ENCODE measurements around the gene P2RX2.

The P2RX2 gene

DNA sequence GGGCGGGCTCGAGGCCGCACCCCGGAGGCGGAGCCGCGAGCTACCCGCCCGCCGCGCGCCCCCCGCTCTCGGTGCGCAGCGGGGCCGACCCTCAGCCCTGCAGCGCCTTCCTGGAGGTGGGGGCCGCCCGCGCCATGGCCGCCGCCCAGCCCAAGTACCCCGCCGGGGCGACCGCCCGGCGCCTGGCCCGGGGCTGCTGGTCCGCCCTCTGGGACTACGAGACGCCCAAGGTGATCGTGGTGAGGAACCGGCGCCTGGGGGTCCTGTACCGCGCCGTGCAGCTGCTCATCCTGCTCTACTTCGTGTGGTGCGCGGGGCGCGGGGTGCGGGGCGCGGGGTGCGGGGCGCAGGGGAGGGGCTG, at the start of gene P2RX2:
Gene P2RX2, plus strand, starts transcription at position 94 of the 361 bp plus-strand sequence. Its CDS starts 41 bp downstream, at position 135.
- no peak within 1 kb of the TSS for H3K4me3 ChIP-seq (ENCODE audit: low read depth, low read length)
- TF ChIP-seq, protein P1, sequence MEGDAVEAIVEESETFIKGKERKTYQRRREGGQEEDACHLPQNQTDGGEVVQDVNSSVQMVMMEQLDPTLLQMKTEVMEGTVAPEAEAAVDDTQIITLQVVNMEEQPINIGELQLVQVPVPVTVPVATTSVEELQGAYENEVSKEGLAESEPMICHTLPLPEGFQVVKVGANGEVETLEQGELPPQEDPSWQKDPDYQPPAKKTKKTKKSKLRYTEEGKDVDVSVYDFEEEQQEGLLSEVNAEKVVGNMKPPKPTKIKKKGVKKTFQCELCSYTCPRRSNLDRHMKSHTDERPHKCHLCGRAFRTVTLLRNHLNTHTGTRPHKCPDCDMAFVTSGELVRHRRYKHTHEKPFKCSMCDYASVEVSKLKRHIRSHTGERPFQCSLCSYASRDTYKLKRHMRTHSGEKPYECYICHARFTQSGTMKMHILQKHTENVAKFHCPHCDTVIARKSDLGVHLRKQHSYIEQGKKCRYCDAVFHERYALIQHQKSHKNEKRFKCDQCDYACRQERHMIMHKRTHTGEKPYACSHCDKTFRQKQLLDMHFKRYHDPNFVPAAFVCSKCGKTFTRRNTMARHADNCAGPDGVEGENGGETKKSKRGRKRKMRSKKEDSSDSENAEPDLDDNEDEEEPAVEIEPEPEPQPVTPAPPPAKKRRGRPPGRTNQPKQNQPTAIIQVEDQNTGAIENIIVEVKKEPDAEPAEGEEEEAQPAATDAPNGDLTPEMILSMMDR (IDR thresholded peaks at IDR 0.05; ENCODE audit: borderline replicate concordance, insufficient read depth, low read depth, low read length), result no peak

DNA sequence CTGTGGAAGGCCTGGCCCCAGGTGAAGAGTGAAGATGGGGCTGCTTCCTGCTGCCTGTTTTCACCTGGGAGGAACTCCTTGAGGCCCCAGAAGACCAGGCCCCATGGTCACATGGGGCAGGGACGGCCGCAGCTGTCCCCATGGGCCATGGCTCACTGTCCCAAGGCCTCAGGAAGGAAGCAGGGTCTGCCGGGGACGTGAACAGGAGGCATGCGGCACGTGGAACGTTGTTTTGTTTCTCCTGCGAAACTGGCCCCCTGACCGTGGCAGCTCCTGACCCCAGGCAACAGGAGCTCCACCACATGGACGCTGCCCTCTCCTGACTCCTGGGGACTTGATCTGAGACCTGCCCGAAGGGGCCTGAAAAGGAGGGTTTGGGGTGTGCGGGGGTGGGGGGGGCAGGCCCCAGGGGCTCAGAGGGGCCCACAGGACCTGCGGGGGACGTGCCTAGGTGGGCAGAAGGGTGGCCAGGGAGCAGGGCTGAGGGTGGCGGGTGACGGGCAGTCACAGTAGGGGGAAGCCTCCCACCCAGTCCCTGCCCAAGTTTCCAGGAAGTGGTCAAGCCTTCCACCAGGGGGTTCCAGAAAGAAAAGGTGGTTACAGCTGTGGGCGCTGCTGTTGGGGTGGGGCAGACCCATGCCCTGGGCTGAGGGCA, 49.6 kb upstream of the P2RX2 start:
- no peak overlapping the region for H3K4me3 ChIP-seq (ENCODE audit: low read depth, low read length)
- TF ChIP-seq, protein P1 (IDR thresholded peaks at IDR 0.05; ENCODE audit: borderline replicate concordance, insufficient read depth, low read depth, low read length), result no peak

DNA sequence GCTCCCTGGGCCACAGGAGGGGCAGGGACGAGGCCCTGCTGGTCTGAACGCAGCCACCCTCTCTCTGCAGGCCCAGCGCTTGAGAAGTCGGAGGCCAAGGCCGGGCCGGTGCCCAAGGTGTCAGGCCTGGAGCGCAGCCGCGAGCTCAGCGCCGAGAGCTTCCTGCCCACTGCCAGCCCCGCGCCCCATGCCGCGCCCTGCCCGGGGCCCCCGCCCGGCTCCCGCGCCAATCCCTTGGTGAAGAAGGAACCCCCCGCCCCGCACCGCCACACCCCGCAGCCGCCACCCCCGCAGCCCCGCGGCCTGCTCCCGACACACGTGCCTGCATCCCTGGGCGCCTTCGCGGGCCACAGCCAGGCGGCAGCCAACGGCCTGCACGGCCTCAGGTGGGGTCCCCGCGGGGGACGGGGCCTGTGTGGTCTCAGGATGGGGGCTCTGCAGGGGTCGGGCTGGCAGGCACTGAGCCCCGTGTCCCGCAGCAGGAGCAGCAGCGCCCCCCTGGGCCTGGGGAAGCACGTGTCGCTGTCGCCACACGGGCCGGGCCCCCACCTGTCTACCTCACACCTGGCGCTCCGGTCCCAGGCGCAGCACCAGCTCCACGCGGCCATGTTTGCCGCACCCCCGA, 48.6 kb upstream of the P2RX2 start:
- TF ChIP-seq, protein P1 (IDR thresholded peaks at IDR 0.05; ENCODE audit: borderline replicate concordance, insufficient read depth, low read depth, low read length), result no peak

DNA sequence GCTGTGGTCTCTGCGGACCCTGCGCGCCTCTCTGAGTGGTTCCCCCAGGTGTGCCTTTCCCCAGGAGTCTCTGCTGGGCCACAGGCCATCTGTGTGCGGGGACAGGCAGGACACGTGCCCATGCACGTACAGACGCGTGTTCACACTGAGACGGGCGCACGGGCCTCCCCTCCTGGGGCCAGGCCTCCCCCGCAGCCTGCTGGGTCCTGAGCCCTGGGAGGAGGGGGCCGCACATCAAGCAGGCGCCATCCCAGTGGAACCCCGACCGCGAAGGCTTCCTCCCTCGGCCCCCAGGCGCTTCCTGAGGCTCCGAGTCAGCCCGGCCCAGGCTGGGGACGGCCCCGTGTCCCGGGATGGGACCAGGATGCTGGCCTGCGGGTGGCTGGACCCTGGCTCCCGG, 47.9 kb upstream of the P2RX2 start:
- TF ChIP-seq, protein P1 (IDR thresholded peaks at IDR 0.05; ENCODE audit: borderline replicate concordance, insufficient read depth, low read depth, low read length), result no peak
- H3K4me3 ChIP-seq (ENCODE audit: low read depth, low read length), result no peak overlapping the region

More for the DNA sequence above, 48.6 kb upstream of the P2RX2 start:
- H3K4me3 ChIP-seq (ENCODE audit: low read depth, low read length), result no peak overlapping the region

DNA sequence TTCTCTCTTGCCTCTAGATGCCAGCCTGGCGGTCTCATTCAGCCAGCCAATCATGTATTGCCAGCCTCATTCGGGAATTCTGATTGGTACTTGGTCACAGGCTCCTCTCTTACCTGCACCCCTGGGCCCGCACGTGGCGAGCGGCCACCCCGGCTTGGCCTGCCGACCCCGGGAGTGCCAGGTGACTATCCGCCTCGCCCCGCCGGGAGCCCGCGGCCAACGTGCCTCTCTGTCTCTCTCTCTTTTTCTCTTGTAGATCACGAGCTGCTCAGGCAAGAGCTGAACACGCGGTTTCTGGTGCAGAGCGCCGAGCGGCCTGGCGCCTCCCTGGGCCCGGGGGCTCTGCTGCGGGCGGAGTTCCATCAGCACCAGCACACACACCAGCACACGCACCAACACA, 47.5 kb upstream of the P2RX2 start:
- no peak overlapping the region for H3K4me3 ChIP-seq (ENCODE audit: low read depth, low read length)
- TF ChIP-seq, protein P1 (IDR thresholded peaks at IDR 0.05; ENCODE audit: borderline replicate concordance, insufficient read depth, low read depth, low read length), result no peak

DNA sequence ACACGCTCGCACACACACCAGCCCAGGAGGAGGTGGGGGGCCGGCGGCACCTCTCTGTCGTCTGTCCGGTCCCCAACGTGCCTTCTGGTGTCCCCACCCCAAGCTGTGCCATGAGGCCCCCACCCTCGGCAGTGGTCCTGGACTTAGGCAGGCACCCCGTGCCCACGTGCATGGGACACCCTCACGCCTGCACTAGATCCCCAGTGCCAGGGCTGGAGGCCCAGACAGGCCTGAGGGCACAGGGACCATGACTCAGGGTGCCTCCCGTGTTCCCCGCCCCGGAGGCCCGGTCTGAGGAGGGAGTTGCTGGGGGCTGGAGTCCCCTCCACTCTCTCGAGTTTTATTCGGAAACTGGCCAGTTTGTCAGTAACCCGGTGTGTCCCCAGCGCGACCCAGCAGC, 47.0 kb upstream of the P2RX2 start:
- TF ChIP-seq, protein P1 (IDR thresholded peaks at IDR 0.05; ENCODE audit: borderline replicate concordance, insufficient read depth, low read depth, low read length), result no peak
- H3K4me3 ChIP-seq (ENCODE audit: low read depth, low read length), result no peak overlapping the region

DNA sequence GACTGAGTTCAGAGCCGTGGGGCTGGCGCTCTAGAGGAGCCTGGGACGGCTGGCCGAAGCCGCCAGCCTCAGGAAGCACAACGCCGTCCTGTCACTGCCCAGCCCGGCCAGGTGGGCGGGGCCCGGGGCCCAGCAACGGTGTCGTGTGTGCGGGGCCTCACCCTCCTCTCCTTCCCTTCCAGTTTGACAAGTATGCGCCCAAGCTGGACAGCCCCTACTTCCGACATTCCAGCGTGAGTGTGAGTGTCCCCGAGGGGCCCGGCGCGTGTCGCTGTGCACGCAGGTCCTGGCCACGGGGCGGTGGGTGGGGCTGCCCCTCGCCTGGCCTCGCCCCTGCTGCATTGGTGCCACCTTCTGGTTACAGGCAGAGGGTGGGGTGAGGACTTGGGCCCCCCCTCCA, 46.5 kb upstream of the P2RX2 start:
- TF ChIP-seq, protein P1 (IDR thresholded peaks at IDR 0.05; ENCODE audit: borderline replicate concordance, insufficient read depth, low read depth, low read length), result no peak
- no peak overlapping the region for H3K4me3 ChIP-seq (ENCODE audit: low read depth, low read length)

All from GM12875 (cell line).